HEK293T (cell line): ENCODE measurements around the gene XRCC1.

Experiments
- CTBP1 ChIP-seq: fragments of 450-650 bp; IDR thresholded peaks from 2 replicates; pipeline ENCODE4 v1.6.1; 2016; ENCODE audit warnings: borderline replicate concordance
- ELF4 ChIP-seq: fragments of 450-650 bp; IDR thresholded peaks from 2 replicates; pipeline ENCODE4 v1.6.1; 2017; ENCODE audit warnings: antibody characterized with exemption
- FOXA1 ChIP-seq: fragments of 450-650 bp; IDR thresholded peaks from 2 replicates; pipeline ENCODE4 v1.6.1; 2016; ENCODE audit warnings: mild to moderate bottlenecking
- FOXK2 ChIP-seq: fragments of 450-650 bp; IDR thresholded peaks from 2 replicates; pipeline ENCODE4 v1.6.1; 2016; ENCODE audit warnings: mild to moderate bottlenecking
- L3MBTL2 ChIP-seq: fragments of 450-650 bp; conservative IDR thresholded peaks from 2 replicates; pipeline ENCODE4 v1.6.1; 2016; ENCODE audit warnings: mild to moderate bottlenecking
- PKNOX1 ChIP-seq: fragments of 450-650 bp; IDR thresholded peaks from 2 replicates; pipeline ENCODE4 v1.6.1; 2016
- SP1 ChIP-seq: fragments of 450-650 bp; IDR thresholded peaks from 2 replicates; pipeline ENCODE4 v1.6.1; 2017

- TF ChIP-seq CTBP1 (no peak), L3MBTL2 (no peak; the same call in 1 of the 2 replicates), ELF4 (no peak), PKNOX1 (no peak), SP1 (no peak), FOXA1 (no peak), FOXK2 (no peak)
Measured at GRCh38 chr19:43504426-43505185, 70.7 kb downstream of the XRCC1 start, which contains the start of gene PHLDB3.
